NCI-H2029 (cell line): ENCODE results near the gene HOXD4.

Experiments used
- DNase-seq: peaks from one replicate; lab custom pipeline; 2025; lab: John Stamatoyannopoulos, UW

HOXD4 gene

DNA sequence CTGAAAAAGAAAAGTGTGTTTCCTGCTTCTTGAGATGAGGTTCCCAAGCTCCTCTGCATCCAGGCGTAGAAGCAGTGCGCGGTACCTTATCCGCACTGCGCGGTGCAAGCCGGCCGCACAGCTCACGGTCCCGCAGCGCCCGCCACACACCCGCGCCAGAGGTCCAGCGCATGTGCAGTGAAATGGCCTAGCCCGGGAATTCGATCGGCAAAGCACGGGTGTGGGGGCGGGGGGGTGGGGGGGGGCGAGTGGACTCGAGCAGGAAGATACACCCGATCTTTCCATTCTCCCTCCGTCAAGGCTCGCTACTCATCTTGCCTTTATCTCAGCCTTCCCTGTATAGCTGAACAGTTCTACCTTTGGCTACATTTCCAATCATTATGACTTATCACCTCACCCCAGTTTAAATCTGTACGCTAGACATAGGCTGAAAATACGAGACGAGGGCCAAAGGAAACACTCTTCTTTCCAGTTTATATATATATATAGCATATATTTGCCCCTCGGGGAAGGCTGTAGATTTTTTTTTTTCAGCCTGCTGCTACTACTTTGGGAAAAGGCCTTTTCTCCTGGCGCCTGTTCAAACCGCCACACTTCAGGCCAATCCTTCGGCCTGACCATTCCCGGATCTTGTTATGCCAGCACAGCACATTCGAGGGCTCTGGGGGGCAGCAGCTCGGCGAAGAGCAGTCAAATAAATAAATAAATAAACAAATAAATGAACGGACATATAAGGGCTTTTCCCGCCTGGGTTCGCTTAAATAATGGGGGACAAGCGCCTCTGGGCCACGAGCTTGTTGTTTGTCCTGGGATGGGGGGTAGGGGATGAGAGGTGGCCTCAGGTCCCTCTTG is 11.5 kb upstream of the HOXD4 start:
- no peak for DNase-seq

DNA sequence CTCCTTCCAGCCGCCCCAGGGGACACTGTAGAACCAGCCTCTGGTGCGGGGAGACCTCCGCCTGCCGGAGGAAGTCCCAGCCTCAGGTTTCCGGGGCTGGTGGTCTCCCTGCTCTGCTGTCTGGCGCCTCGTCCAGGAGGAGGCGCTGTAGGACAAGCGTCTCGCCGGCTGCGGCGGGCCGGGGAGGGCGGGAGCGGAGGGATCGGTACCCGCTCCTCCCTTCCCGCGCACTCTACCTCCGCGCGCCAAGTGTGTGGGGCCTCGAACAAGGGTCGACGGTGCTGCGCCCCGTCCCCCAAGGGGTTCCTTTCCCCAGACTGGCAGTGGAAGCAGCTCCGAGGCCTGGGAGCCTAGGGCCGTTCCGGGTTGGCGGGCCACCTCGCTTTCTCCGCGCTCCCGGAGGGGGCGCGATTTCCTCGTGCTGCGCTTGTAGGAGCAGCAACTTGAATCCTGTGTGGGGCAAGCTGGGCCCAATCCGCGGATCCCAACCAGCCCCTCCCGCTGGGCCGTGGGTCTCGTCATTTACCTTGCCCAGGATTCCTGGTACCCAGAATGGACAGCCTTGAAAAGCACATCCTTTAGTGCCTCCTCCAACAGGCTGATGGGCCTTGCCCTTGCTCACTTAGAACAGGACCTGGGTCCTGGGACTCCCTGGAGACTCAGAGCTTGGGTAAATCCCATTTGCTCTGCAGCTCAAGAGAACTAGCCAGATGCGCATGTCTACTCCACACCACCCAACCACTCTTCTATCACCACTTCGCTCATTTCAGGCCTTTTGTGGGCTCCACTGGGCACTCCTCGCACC is 10.6 kb upstream of the HOXD4 start:
- peak; percentile 57 for DNase-seq

DNA sequence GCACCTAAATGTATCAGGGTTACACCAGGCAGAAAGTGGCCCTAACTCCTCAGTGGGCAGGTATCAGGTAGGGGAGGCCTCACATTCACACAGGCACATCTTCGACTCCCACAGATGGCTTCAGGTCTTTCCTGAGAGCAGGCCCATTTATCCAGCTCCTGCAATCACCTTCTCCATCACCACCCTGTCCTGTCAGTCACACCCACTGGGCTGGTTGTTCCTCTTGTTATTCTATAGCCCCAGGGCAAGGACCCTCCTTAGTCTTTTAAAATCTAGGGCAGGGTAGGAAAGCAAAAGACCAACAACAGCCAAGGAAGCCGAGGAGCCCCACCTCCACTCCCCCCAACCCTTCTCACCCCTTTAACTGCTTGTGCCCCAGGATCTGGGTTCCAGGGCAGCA is 9.1 kb upstream of the HOXD4 start:
- no peak for DNase-seq

DNA sequence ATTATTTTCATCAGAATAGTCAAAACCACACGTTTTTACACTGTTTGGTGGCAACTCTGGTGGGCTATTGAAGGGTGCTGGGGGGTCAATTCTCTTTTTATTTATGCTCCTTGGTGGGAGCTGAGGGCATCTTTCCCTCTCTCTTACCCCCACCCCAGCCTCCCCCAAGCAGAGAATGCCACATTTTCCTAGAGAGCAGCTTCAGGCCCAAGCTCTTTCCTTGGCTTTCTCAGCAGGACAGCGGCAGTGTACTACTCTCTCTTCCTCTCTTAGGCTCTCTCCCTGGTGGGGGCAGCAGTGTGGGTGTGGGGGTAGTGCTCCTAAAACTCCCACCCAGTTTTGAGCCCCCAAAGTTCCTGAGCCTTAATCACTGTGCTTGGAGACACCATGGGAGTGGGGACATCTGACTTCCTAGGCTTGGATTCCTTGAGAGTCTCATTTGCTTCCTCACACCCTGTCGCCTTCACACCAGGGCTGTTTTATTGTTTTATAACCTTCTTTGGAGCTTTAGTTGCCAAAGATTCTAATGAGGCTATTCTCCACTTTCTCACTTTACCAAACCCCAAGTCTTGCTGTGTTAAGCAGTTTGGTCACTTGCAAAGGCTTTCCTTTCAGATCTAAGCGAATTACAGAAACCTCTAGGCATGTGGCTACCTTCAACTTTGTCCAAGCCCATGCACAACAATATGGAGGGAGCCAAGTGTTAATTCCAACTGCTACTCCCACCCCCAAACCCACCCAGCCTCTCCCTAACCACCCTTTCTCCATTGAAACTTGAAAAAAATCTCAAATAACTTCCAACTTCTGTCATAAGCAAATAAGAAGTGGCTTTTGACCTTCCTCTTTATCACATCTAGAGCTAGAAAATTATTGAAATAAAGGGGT is 6.0 kb upstream of the HOXD4 start:
- DNase-seq: no peak

DNA sequence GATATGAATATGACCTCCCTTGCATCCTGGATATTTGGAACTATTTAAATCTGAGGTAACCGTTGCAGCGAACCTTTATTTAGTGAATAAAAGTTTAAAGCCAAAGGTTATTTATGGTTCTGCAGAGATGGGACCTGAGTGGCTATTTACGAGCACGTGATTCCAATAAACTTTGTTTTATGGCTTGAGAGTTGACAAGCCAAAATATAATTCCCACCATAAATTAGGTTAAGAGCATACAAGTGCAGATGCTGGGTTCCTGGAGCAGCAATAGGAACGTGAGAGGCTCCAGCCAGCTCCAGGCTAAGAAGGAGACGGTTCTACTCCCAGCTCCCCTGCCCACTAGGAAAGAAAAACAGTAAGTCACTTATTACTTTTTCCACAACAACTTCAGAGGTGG is 5.2 kb upstream of the HOXD4 start:
- DNase-seq: no peak

DNA sequence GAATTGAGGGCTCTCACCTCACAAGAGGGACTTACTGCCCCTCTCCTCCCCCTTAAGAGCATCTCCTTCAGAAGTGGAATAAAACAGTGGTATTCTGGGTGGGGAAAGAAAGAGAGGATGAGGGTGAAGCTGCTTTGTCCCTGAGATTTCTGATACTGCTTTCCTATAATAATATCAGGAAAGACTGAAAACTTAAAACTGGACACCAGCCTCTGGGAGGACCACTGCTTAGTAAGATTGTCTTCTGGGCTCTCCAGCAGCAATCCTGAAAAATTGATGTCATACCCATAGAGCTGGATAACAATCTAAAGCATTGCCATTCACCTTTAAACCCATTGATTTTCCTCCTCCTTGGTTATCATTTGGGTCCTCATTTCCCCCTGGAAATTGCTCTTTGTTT is 4.7 kb upstream of the HOXD4 start:
- DNase-seq: no peak

DNA sequence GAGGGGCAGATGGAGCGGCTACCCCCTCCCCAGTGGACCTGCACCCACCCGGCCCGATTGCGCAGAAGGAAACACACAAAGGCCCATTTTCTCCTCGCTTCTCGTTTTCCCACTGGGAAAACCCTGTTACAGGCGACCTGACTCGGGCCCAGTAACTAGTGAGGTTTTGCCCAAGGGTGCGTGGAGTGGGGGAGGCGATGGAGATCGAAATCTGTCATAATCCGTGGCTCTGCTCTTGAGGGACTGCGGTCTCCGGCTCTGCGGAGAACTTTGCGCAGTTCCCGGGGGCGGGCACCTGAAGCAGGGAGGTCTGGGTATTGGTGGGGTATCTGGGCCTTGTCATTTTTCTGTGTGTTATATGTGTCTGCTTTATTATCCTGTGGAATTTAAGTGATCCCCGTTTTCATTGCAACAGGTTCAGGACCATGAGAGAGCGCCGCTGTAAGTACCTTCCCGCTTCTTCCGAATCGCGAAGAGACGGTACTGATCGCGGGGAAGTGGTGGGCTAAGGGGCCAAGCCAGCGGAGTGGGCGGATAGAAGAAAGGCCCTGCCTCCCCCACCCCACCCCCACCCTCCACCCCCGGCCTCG is 4.0 kb upstream of the HOXD4 start:
- no peak for DNase-seq

DNA sequence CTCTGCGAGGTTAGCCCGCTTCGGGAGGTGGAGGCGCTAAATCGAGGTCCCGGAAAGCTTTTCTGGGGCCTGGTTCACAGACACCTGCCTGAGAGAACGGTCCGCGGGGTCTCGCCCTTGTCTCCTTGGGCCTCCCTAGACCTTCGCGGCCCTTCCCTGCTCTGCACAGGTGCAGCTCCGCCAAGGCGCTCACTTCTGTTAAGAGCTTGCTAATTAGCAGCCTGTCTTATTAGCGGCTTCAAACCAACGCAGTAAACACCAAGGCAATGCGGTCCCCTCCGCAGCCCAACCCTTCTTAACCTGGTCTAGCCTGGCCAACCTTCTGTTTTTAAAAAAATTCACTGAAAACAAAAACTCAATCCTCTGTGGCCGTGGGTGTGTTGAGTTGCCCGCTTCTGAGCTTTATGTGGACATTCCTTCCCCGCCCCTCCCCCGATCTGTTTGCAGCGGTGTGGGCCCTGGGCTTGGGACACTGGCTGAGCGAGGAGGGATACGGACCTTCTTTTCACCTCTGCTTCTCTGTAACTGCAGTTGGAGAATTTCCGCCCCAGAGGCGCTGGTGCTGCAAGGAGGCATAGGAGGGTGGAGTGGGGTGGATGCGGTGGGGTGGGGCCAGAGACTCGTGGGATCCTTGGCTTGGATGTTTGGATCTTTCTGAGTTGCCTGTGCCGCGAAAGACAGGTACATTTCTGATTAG is 3.4 kb upstream of the HOXD4 start:
- DNase-seq: no peak

DNA sequence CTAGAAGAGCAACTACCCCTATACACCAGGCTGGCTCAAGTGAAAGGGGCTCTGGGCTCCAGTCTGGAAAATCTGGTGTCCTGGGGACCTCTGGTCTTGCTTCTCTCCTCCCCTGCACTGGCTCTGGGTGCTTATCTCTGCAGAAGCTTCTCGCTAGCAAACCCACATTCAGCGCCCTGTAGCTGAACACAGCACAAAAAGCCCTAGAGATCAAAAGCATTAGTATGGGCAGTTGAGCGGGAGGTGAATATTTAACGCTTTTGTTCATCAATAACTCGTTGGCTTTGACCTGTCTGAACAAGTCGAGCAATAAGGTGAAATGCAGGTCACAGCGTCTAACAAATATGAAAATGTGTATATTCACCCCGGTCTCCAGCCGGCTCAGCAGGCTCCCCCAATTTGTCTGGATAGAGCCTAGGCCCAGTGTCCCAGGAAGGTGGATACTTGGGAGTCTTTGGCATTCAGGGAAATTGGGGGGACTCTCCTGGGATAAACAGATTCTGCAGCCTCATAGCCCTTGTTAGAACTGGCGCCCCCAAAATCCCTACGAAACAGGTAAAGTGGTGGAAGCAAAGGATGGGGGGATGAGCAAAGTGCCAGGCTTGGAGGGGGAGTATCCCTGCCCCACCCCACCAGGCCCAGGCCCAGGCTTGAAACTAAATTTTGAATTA is 2.5 kb upstream of the HOXD4 start:
- no peak for DNase-seq

DNA sequence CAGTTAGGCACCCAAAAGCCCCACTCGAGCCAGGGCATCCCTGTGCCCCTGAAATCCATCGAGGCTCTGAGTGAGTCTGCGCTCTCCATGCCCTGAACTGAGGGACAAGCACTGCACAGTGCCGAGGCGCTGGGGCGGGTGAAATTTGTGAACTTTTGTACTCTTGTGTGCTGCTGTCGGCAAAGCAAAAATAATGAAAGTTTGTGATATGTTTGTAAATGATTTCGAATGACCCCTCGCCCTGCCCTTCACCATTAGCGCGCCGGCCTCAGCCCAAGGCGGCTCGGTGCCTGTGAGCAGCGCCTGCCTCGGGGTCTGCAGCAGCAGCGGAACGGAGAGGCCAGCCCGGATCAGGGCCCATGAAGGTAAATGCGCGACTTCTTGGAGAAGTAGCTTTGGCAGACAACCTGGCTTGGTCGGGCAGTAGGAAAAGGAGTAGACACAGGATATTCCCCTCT is 1.8 kb upstream of the HOXD4 start:
- no peak for DNase-seq

DNA sequence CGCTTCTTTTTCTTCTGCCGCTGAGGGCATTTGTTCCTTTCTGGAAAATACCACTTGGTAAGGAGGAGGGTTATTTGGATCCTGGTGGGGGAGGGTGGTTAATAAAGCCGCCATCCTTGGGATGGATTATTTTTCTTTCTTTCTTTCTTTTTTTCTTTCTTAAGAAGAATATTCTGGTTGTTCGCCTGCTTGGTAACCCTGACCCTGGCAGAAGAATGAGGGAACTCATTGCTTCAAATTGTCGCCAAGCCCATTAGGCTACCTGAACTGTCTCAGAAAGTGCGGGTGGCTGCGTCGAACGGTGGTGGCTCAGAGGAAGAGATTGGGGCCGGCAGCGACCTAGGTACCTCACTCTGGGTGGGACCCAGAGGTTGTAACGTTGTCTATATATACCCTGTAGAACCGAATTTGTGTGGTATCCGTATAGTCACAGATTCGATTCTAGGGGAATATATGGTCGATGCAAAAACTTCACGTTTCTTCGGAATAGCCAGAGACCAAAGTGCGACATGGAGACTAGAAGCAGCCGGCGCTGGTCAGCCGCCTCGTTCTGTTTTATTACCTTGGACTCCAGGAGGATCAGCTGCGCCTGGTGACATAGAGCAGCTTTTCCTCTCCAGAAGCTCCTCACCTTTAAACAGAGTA is 1.3 kb upstream of the HOXD4 start:
- DNase-seq: no peak

DNA sequence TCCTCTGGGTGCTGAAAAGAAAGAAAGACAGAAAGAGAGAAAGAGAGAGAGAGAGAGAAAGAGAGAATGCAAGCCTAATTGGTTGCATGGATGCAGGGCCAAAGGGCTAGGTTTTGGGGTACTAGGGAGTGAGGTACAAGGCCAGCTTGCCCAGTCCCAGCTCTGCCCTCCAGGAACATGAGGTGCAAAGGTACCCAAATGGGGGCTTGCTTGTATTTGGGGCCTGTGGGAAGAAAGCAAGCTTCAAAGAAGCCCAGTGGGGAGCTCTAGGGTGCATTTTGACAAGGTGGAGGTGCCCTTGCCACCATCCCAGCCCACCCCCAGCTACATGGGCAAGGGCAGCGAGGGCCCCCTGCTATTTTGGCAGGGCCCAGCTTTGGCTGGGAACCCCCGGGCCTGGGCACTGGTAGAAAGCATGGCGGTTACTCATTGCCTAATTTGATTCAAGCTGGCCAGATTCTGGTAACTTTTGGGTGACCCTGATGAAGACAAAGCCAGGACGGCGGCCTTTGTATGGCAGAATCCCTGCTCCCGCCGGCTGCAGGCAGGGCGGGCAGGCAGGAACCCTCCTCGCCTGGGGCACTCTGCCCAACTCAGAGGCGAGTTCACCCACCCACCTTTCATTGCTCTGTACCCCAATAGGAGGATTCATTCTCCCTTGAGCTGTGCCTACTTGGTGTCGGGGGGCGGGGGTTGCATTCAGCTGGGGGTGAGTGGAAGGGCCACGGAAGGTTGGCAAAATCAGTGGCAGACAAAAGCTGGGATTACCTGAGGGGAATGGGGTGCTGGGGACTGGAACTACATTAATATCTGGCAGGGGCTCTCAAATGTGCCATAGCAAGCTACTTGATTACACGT is 537 bp upstream of the HOXD4 start:
- no peak for DNase-seq

DNA sequence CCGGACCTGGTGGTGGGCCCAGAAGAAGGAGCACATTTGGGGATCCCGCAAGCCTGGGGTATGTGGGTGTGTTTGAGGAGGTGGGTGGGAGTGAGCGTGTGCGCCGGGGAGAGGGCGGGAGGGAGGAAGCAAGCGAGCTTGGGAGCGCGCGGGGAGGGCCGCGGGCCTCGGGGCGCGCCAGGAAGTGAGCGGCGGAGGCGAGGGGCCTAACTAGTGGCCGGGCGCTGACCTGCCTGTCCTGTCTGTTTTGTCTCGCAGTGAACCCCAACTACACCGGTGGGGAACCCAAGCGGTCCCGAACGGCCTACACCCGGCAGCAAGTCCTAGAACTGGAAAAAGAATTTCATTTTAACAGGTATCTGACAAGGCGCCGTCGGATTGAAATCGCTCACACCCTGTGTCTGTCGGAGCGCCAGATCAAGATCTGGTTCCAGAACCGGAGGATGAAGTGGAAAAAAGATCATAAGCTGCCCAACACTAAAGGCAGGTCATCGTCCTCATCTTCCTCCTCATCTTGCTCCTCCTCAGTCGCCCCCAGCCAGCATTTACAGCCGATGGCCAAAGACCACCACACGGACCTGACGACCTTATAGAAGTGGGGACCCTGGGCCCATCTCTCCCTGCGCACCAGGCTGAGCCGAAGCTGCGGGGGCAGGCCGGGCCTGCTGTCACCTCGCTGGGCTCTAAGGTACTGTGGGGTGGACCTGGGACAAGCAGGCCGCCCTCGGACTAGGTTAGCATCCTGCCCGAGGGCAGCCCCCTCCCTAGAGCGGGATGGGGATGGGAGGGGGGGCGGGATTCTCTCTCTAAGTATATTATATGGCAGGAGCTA is 1.2 kb downstream of the HOXD4 start:
- DNase-seq: no peak

DNA sequence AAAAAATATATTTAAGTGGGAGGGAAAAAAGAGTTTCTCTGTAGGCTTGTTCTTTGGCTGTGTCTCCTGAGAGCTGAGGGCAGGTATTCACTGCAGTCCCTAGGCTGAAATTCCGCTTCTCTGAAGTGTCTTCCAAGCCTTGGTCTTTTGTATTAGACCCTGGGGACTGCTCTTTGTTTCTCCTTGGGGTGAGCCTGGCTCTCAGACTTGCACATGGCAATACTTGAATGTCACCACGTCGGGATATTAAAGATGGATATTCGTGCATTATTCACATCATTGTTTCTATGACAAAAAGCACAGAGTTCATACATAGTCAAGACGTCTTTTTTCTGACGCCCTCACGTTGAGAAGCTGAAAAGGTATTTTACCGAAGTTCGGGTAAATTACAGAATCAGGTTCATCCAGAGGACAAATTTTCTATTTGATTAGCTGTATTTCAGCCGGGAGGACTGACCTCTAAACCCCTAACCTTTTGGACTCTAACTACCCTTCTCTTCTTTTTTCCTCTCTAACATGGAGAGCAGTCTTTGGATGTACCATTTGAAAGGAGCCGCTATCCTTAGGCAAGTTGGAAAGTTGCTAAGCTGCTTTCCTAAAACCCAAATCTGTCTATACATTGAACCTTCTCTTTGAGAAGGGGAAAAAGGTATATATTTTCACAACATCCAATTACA is 3.4 kb downstream of the HOXD4 start:
- no peak for DNase-seq

DNA sequence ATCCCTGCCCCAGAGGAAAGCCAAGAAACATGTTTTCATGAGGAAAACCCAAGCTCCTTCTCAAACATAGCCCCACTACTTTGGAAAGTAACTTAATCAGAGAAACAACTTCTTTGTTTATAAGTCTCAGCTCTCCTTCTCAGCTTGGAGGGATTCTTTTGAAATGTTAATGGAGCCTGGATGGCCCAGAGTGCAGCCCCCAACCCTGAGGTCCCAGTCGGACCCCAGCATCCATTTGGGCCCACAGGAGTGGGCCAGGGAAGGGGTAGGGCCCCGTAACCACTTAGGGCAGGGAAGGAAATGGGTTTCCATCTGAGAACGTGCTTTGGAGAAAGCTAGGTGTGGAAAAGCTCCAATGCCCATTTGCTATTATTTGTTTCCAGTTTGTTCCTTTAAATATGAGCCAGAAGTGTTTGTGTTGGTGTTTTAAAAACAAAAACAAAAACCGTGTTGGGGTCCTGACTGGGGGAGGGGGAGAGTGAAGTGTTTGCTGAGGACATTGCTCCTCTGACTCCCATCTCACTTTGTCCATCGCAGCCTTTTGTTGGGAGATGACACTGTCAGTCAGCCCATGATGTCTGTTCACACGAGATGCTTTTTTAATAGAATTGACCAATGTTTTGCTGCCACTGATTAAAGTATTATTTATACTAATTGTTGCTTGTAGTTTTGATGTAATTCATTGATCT is 4.2 kb downstream of the HOXD4 start:
- DNase-seq: no peak

DNA sequence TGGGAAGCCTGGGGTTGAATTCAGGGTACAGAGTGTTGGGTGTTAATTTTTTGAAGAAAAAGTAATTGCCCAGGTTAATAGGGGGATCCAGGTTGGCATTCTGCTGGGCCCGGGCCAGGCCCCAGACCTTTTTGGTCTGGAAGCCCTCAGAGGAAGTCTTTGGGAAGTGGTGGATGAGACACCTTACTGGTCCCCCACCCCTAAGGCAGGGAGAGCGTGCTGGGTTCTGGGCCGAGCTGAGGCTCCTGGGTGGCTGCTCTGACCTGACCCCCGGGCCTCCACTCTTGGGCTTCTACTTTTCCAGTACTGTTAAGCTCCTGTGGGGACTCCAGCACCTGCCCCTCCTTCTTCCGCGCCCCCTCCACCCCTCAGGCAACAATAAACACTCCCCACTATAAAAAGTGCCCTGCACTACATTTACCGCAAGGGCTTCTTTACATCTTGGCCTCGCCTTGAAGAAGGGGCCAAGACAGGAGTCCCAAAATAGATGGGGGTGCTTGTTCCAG is 5.0 kb downstream of the HOXD4 start:
- no peak for DNase-seq
